Large intestine (tissue), 3 donors: Measurements from ENCODE around the gene BEND5. TPM values are rescaled to one million over a fixed set of nuclear protein-coding genes. Genes with fewer than 3 reads are reported as not detected.
A peak's percentile ranks its signal among the peaks of the same experiment; 100 is the strongest.

ENCODE experiments used
- DNase-seq, 2 donors: peaks; one replicate each; pipeline versions ENCODE4 v3.0.0 to v3.0.0-alpha.2; 2013
- H3K27ac ChIP-seq: one replicate; pipeline ENCODE4 v1.5.1; 2013; ENCODE audit warnings: low read length
- H3K27me3 ChIP-seq: 2 replicates; pipeline ENCODE4 v1.6.1; 2013; ENCODE audit warnings: low read length; ENCODE audit not compliant: control insufficient read depth, insufficient read depth
- H3K36me3 ChIP-seq: 2 replicates; pipeline ENCODE4 v1.6.1; 2013; ENCODE audit warnings: low read length; ENCODE audit not compliant: control insufficient read depth, insufficient read depth
- H3K4me1 ChIP-seq: one replicate; pipeline ENCODE4 v1.6.1; 2013; ENCODE audit warnings: low read length; ENCODE audit not compliant: control insufficient read depth, insufficient read depth
- H3K4me3 ChIP-seq: one replicate; pipeline ENCODE4 v1.5.1; 2013; ENCODE audit warnings: low read length
- H3K9me3 ChIP-seq: one replicate; pipeline ENCODE4 v1.6.1; 2013; ENCODE audit warnings: mild to moderate bottlenecking, low read depth, low read length, moderate library complexity; ENCODE audit not compliant: control insufficient read depth
- whole genome bisulfite sequencing: methylation state at CpG from one replicate; pipeline ENCODE4 v1.1.5; 2013; ENCODE audit warnings: low lambda C conversion rate; ENCODE audit not compliant: insufficient coverage; 5-methylcytosine and 5-hydroxymethylcytosine counted together
- polyA plus RNA-seq: library from polyadenylated mRNA; unstranded; fragments of 120-200 nt; gene quantifications from one replicate; pipeline ENCODE4 v1.2.1, GENCODE V29; 2013

The BEND5 gene
- polyA plus RNA-seq, 1 donor: 7.7 TPM

- H3K9me3 ChIP-seq: no peaks in the 10 kb centered on the region
- WGBS: no CpG with 5 or more reads among the region's 2 CpGs
- DNase-seq: no peak
- no peak overlapping the region for H3K27ac ChIP-seq
- no peaks in the 10 kb centered on the region for H3K4me1 ChIP-seq
- H3K4me3 ChIP-seq: no peak overlapping the region
- H3K27me3 ChIP-seq: no peaks in the 10 kb centered on the region
- H3K36me3 ChIP-seq: peaks cover 5% of the 10 kb centered on the region
Measured at GRCh38 chr1:48726139-48726538, 50.6 kb downstream of the BEND5 start.

GRCh38 chr1:48725341-48726046, 51.2 kb downstream of the BEND5 start:
- Histone ChIP-seq H3K27me3 (no peaks in the 10 kb centered on the region), H3K9me3 (no peaks in the 10 kb centered on the region), H3K36me3 (peaks cover 4% of the 10 kb centered on the region), H3K4me1 (no peaks in the 10 kb centered on the region), H3K4me3 (no peak overlapping the region), H3K27ac (no peak overlapping the region)
- no peak for DNase-seq
- 100% methylated on average over 2 of the region's 5 CpGs for WGBS

GRCh38 chr1:48720929-48721328, 55.8 kb downstream of the BEND5 start:
- Histone ChIP-seq H3K27ac (no peak overlapping the region), H3K4me3 (no peak overlapping the region), H3K36me3 (no peaks in the 10 kb centered on the region), H3K4me1 (no peaks in the 10 kb centered on the region), H3K27me3 (no peaks in the 10 kb centered on the region), H3K9me3 (no peaks in the 10 kb centered on the region)
- no peak for DNase-seq

- H3K27me3 ChIP-seq: no peaks in the 10 kb centered on the region
- no peaks in the 10 kb centered on the region for H3K36me3 ChIP-seq
- no peaks in the 10 kb centered on the region for H3K4me1 ChIP-seq
- no peaks in the 10 kb centered on the region for H3K9me3 ChIP-seq
- WGBS: 67% methylated on average over 1 of the region's 4 CpGs
- DNase-seq: peak in 1 of 2 donors; percentile 7
- H3K4me3 ChIP-seq: no peak overlapping the region
- no peak overlapping the region for H3K27ac ChIP-seq
Measured at GRCh38 chr1:48718705-48719104, 58.0 kb downstream of the BEND5 start.

- H3K36me3 ChIP-seq: no peaks in the 10 kb centered on the region
- no peaks in the 10 kb centered on the region for H3K4me1 ChIP-seq
- H3K4me3 ChIP-seq: no peak overlapping the region
- DNase-seq: no peak
- no peak overlapping the region for H3K27ac ChIP-seq
- no peaks in the 10 kb centered on the region for H3K9me3 ChIP-seq
- no peaks in the 10 kb centered on the region for H3K27me3 ChIP-seq
Measured at GRCh38 chr1:48718116-48718630, 58.5 kb downstream of the BEND5 start.

- H3K9me3 ChIP-seq: no peaks in the 10 kb centered on the region
Measured at GRCh38 chr1:48717082-48717481, 59.6 kb downstream of the BEND5 start.

GRCh38 chr1:48715921-48716320, 60.8 kb downstream of the BEND5 start:
- H3K4me3 ChIP-seq: no peak overlapping the region
- no peaks in the 10 kb centered on the region for H3K4me1 ChIP-seq
- WGBS: 57% methylated on average over 1 of the region's 5 CpGs
- H3K27me3 ChIP-seq: no peaks in the 10 kb centered on the region
- DNase-seq: no peak
- H3K27ac ChIP-seq: no peak overlapping the region
- H3K9me3 ChIP-seq: no peaks in the 10 kb centered on the region
- H3K36me3 ChIP-seq: no peaks in the 10 kb centered on the region

More at GRCh38 chr1:48717082-48717481, 59.6 kb downstream of the BEND5 start:
- no peaks in the 10 kb centered on the region for H3K4me1 ChIP-seq
- H3K4me3 ChIP-seq: no peak overlapping the region
- no peaks in the 10 kb centered on the region for H3K36me3 ChIP-seq
- no CpG with 5 or more reads among the region's 1 CpG for WGBS
- H3K27me3 ChIP-seq: no peaks in the 10 kb centered on the region
- no peak for DNase-seq
- no peak overlapping the region for H3K27ac ChIP-seq

- Histone ChIP-seq H3K27me3 (peaks cover 3% of the 10 kb centered on the region), H3K4me1 (no peaks in the 10 kb centered on the region), H3K4me3 (no peak overlapping the region), H3K36me3 (no peaks in the 10 kb centered on the region), H3K27ac (no peak overlapping the region), H3K9me3 (no peaks in the 10 kb centered on the region)
- DNase-seq: no peak
- no CpG with 5 or more reads among the region's 2 CpGs for WGBS
Measured at GRCh38 chr1:48710915-48711314, 65.8 kb downstream of the BEND5 start.

GRCh38 chr1:48710318-48710717, 66.4 kb downstream of the BEND5 start:
- Histone ChIP-seq H3K36me3 (no peaks in the 10 kb centered on the region), H3K9me3 (no peaks in the 10 kb centered on the region), H3K4me3 (no peak overlapping the region), H3K27ac (no peak overlapping the region), H3K27me3 (peaks cover 3% of the 10 kb centered on the region), H3K4me1 (no peaks in the 10 kb centered on the region)
- no CpG with 5 or more reads among the region's 2 CpGs for WGBS
- DNase-seq: no peak

- Histone ChIP-seq H3K9me3 (no peaks in the 10 kb centered on the region), H3K36me3 (no peaks in the 10 kb centered on the region), H3K4me3 (no peak overlapping the region), H3K27me3 (peaks cover 12% of the 10 kb centered on the region), H3K27ac (no peak overlapping the region), H3K4me1 (no peaks in the 10 kb centered on the region)
- WGBS: no CpG with 5 or more reads among the region's 6 CpGs
- DNase-seq: no peak
Measured at GRCh38 chr1:48704736-48705135, 72.0 kb downstream of the BEND5 start.

- no peaks in the 10 kb centered on the region for H3K36me3 ChIP-seq
- H3K9me3 ChIP-seq: no peaks in the 10 kb centered on the region
- peaks cover 9% of the 10 kb centered on the region for H3K27me3 ChIP-seq
- H3K4me1 ChIP-seq: no peaks in the 10 kb centered on the region
- DNase-seq: no peak
- H3K4me3 ChIP-seq: no peak overlapping the region
- H3K27ac ChIP-seq: no peak overlapping the region
- no CpG with 5 or more reads among the region's 2 CpGs for WGBS
Measured at GRCh38 chr1:48701445-48701844, 75.2 kb downstream of the BEND5 start.
